Natural killer cell (primary cell): ENCODE data around the gene IFT27. TPM values are rescaled to one million over a fixed set of nuclear protein-coding genes. Genes with fewer than 3 reads are reported as not detected.

Source experiments
- ATAC-seq, 3 donors: fragments of 150-1000 bp in 2 of 3; fragments of 200-7000 bp in 1 of 3; cut with Tn5 transposase; 1 replicate in 1 of 3; 2 replicates in 2 of 3; pipeline ENCODE4 v1.10.0; 2021; ENCODE audit warnings: mild to moderate bottlenecking in 2 of 3, moderate library complexity in 2 of 3
- DNase-seq, 2 donors: peaks; one replicate each; pipeline versions ENCODE4 v3.0.0 to v3.0.0-alpha.2; 2013 to 2021; ENCODE audit warnings: mixed read lengths in 1 of 2
- H3K27ac ChIP-seq: one replicate; pipeline ENCODE4 v1.5.1; 2013; ENCODE audit warnings: mild to moderate bottlenecking, low read length
- H3K27me3 ChIP-seq: one replicate; pipeline ENCODE4 v1.6.1; 2013; ENCODE audit warnings: low read length; ENCODE audit not compliant: control insufficient read depth, insufficient read depth
- H3K36me3 ChIP-seq: one replicate; pipeline ENCODE4 v1.6.1; 2013; ENCODE audit warnings: low read length; ENCODE audit not compliant: control insufficient read depth, insufficient read depth
- H3K4me1 ChIP-seq: one replicate; pipeline ENCODE4 v1.6.1; 2013; ENCODE audit warnings: low read length; ENCODE audit not compliant: control insufficient read depth, insufficient read depth
- H3K4me3 ChIP-seq: one replicate; pipeline ENCODE4 v1.5.1; 2013; ENCODE audit warnings: low read length
- H3K9me3 ChIP-seq: one replicate; pipeline ENCODE4 v1.6.1; 2013; ENCODE audit warnings: low read length; ENCODE audit not compliant: control insufficient read depth, insufficient read depth
- H3K27ac Mint-ChIP-seq, 2 donors: one replicate each; pipeline ENCODE4 v1.8.0; 2022; ENCODE audit warnings: mild to moderate bottlenecking in 2 of 2, mixed read lengths in 2 of 2, moderate library complexity in 1 of 2
- H3K27me3 Mint-ChIP-seq, 2 donors: one replicate each; pipeline ENCODE4 v1.8.0; 2022; ENCODE audit warnings: low read depth in 2 of 2, mixed read lengths in 2 of 2
- H3K36me3 Mint-ChIP-seq: one replicate; pipeline ENCODE4 v1.8.0; 2022; ENCODE audit warnings: mixed read lengths
- H3K4me1 Mint-ChIP-seq, 2 donors: one replicate each; pipeline ENCODE4 v1.8.0; 2022; ENCODE audit warnings: mixed read lengths in 2 of 2
- H3K4me3 Mint-ChIP-seq: one replicate; pipeline ENCODE4 v1.8.0; 2022; ENCODE audit warnings: mild to moderate bottlenecking, moderate library complexity, mixed read lengths
- H3K9me3 Mint-ChIP-seq, 2 donors: one replicate each; pipeline ENCODE4 v1.8.0; 2022; ENCODE audit warnings: mixed read lengths in 2 of 2
- WGBS: methylation state at CpG from one replicate; pipeline ENCODE4 v1.1.7; 2013; ENCODE audit warnings: missing lambda C conversion rate; ENCODE audit not compliant: insufficient coverage; 5-methylcytosine and 5-hydroxymethylcytosine counted together
- intact Hi-C: fragments of 100-400 bp; cut with micrococcal nuclease; formaldehyde crosslinking; loops from one replicate; pipeline ENCODE4 v1.14.2; 2022
- total RNA-seq, 4 donors: library from RNA; stranded (reverse); fragments of 120-200 nt in 1 of 4; gene quantifications; one replicate each; pipeline versions ENCODE4 v1.2.3 to v1.2.4, GENCODE V29; 2013 to 2022
- TF ChIP-seq, protein P1 (sequence below): fragments of 200-600 bp; IDR thresholded peaks from one replicate; pipeline ENCODE4 v1.8.0; 2022; ENCODE audit warnings: antibody characterized with exemption

The IFT27 gene
- total RNA-seq, 3 donors from 2014 or later (not counting 1 experiment from before 2014, with no cell fraction given) = 16.5 to 30.1 (median 27.1) TPM

DNA sequence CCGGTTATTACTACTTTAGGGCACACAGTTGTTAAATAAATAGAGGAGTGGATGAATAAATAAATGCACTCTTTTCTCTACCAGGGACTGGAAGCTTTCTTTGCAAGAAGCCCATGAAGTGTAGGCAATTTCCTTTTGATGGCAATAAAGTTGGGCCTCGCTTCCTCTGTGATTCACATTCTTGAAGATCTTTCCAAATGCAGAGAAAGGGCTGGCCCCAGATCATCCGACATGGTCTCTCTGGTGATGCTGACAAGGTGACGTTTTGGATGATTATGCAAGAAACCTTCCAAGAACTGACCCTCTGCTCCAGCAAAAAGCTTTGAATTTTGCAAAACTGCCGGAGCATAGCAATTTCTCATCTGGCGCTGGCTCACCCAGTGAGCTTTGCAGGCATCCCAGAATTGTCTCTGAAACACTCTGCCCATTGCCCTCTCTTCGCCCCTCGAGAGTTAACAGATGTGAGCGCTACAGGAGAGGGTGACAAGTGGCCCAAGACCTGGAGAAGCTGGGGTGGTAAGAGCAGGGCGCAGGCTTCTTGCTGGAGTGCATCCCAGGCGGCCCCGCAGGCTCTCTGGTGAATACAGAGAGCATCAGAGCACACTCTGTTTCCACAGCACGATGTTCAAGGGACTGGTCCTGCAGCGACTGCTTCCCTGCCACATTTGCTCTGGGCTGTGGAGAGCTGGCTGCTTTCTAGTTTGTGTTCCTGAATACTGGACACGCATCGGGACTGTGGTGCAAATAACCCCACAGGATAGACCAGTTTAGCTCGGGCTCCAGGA, 11.5 kb upstream of the IFT27 start:
- TF ChIP-seq, protein P1, sequence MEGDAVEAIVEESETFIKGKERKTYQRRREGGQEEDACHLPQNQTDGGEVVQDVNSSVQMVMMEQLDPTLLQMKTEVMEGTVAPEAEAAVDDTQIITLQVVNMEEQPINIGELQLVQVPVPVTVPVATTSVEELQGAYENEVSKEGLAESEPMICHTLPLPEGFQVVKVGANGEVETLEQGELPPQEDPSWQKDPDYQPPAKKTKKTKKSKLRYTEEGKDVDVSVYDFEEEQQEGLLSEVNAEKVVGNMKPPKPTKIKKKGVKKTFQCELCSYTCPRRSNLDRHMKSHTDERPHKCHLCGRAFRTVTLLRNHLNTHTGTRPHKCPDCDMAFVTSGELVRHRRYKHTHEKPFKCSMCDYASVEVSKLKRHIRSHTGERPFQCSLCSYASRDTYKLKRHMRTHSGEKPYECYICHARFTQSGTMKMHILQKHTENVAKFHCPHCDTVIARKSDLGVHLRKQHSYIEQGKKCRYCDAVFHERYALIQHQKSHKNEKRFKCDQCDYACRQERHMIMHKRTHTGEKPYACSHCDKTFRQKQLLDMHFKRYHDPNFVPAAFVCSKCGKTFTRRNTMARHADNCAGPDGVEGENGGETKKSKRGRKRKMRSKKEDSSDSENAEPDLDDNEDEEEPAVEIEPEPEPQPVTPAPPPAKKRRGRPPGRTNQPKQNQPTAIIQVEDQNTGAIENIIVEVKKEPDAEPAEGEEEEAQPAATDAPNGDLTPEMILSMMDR = no peak
- H3K27ac Mint-ChIP-seq = no peak overlapping the region
- peaks cover 0 to 4% of the 10 kb centered on the region in 2 donors for H3K4me1 Mint-ChIP-seq
- WGBS = 83% methylated on average over 17 of the region's 17 CpGs
- H3K36me3 Mint-ChIP-seq = no peaks in the 10 kb centered on the region
- Histone ChIP-seq H3K4me1 (peaks cover under 1% of the 10 kb centered on the region), H3K4me3 (no peak overlapping the region), H3K27me3 (no peaks in the 10 kb centered on the region), H3K36me3 (no peaks in the 10 kb centered on the region), H3K27ac (no peak overlapping the region), H3K9me3 (no peaks in the 10 kb centered on the region)
- intact Hi-C loops = no loop called here
- H3K27me3 Mint-ChIP-seq = peaks cover 15 to 22% of the 10 kb centered on the region in 2 donors
- H3K4me3 Mint-ChIP-seq = no peak overlapping the region
- DNase-seq = no peak
- no peaks in the 10 kb centered on the region for H3K9me3 Mint-ChIP-seq
- no peak for ATAC-seq

DNA sequence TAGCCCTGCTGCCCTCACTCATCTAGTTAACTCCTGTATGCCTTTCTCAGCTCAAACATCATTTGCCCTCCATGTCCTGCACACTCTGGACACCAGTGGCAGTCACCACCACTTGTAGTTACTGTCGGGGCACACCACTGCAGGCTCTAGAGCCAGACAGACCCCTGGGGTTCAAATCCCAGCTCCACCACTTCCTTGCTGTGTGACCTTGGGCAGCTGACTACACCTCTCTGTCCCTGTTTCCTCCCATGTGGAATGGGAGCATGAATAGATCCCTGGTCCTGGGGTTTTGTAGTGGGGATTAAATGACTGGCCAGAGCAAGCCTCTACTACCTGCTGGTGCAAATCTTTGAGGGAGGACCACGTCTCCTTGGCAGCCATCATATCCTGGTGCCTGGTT, 7.8 kb upstream of the IFT27 start:
- no peak overlapping the region for H3K27ac ChIP-seq
- H3K9me3 ChIP-seq = no peaks in the 10 kb centered on the region
- H3K27me3 ChIP-seq = no peaks in the 10 kb centered on the region
- WGBS = 97% methylated on average over 2 of the region's 2 CpGs
- no peak overlapping the region for H3K27ac Mint-ChIP-seq
- DNase-seq (no peak), ATAC-seq (no peak)
- H3K4me3 Mint-ChIP-seq = no peak overlapping the region
- H3K27me3 Mint-ChIP-seq = peaks cover 11 to 22% of the 10 kb centered on the region in 2 donors
- TF ChIP-seq, protein P1 = no peak
- intact Hi-C loops = no loop called here
- no peaks in the 10 kb centered on the region for H3K36me3 ChIP-seq
- peaks cover 7 to 13% of the 10 kb centered on the region in 2 donors for H3K4me1 Mint-ChIP-seq
- no peaks in the 10 kb centered on the region for H3K9me3 Mint-ChIP-seq
- peaks cover 9% of the 10 kb centered on the region for H3K4me1 ChIP-seq
- no peaks in the 10 kb centered on the region for H3K36me3 Mint-ChIP-seq
- no peak overlapping the region for H3K4me3 ChIP-seq

DNA sequence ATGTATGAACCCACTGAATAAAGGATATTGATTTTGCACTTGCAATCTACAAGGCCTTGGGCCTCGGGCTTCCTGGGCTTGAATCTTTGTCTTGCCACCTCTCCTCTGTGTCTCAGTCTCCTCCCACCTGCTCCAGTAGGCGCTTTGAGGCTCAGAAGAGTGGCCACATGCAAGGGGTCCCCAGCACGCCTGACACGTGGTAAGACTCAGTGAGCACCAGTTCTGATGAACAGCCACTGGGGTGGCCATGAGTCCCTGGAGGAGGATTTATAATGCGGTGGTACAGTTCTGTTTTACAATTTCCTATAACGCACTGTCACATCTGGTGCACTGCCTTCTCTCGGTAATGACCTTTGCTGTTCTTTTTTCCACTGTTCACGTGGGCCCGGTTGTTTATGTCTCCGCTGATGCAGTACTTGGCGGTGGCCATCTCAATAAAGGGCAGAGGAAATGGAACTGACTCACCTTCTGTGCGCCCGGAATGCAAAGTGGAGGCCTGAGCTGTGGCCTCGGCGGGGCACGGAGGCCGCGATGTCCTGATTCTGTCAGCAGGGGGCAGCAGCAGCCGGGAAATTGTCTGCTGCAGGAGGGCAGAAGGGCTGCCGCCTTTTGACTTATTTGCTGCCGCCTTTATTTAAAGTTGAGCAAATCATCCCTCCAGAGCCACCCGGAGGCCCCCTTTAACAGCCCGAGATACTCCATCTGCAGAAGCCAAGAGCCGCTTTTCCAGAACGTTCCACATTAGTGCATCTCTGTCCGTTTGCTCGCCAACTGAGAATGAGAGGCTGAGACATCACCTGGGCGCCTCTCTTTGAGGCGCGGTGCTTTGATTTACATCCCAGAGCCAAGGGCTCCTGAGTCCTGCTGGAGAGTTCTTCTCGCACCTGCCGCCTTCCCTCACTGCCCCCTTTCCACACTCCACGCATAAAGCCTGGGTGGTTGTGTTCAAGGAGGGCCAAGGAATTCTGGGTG, 6.0 kb upstream of the IFT27 start:
- no peaks in the 10 kb centered on the region for H3K9me3 ChIP-seq
- Mint-ChIP-seq H3K36me3 (no peaks in the 10 kb centered on the region), H3K4me3 (no peak overlapping the region), H3K27ac (peak overlapping the region in 1 of 2 donors; percentile 65), H3K27me3 (peaks cover 11 to 22% of the 10 kb centered on the region in 2 donors), H3K9me3 (no peaks in the 10 kb centered on the region), H3K4me1 (peaks cover 7 to 15% of the 10 kb centered on the region in 2 donors)
- H3K36me3 ChIP-seq = no peaks in the 10 kb centered on the region
- peaks cover 11% of the 10 kb centered on the region for H3K4me1 ChIP-seq
- no peak overlapping the region for H3K27ac ChIP-seq
- TF ChIP-seq, protein P1 = peak; percentile 93
- WGBS = 26% methylated on average over 31 of the region's 33 CpGs
- intact Hi-C loops = loop anchor here (1.0 kb wide), 3 partner anchors 74 to 417 kb away; no protein-coding TSS in a partner anchor
- peak; percentile 81 to 88 for DNase-seq
- peak; percentile 94 to 98 (median 98) for ATAC-seq
- no peaks in the 10 kb centered on the region for H3K27me3 ChIP-seq
- no peak overlapping the region for H3K4me3 ChIP-seq
